SK-N-MC (cell line): ENCODE data around the gene TMEM132D.

Experiments
- EZH2 ChIP-seq: fragments of 200-600 bp; sonication (generic); IDR thresholded peaks from one replicate; pipeline ENCODE4 v1.6.1; 2017; ENCODE audit warnings: antibody characterized with exemption
- FOXP2 ChIP-seq: optimal IDR thresholded peaks from 2 replicates; pipeline ENCODE3; 2011; ENCODE audit warnings: mild to moderate bottlenecking, moderate library complexity; ENCODE audit not compliant: insufficient read depth; ENCODE audit errors: extremely low read length, control extremely low read depth
- POLR2AphosphoS5 ChIP-seq: IDR thresholded peaks from 2 replicates; pipeline ENCODE4 v1.6.1; 2012; ENCODE audit warnings: mild to moderate bottlenecking, low read depth, low read length, borderline replicate concordance

GRCh38 chr12:129195081-129195480 lies 708.7 kb downstream of the TMEM132D start:
- TF ChIP-seq POLR2AphosphoS5 = no peak
- no peak for TF ChIP-seq EZH2
- TF ChIP-seq FOXP2 = no peak
